ENCODE data around the gene MED12L. TPM values are rescaled to one million over a fixed set of nuclear protein-coding genes. Genes with fewer than 3 reads are reported as not detected.

The MED12L gene
- total and polyA plus RNA-seq, 9 donors = 0.15 to 2.4 (median 0.75) TPM

DNA sequence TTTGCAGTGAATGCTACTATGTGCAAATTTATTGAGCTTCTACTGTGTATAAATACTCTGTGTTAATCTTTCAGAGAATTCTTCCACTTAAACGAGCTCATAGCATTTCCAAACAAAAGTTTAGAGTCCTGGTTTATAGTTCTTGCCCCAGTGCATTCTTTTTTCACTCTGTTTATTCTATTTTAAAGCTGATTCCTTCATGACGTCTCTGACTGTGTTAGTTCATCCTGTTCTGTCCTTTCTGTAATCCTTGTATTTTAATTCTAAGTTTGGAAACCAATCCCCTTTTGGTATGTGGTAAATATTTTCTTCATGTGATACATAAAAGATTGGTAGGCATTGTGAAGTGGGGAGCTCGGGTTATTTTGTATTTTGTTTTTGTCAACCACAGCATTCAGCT, 174.2 kb downstream of the MED12L start:
- intact Hi-C loops (cut with DNase I) = no loop called here
- no peak overlapping the region for H3K27ac ChIP-seq
- no peak for TF ChIP-seq EP300 (IDR thresholded peaks at IDR 0.05)
- TF ChIP-seq POLR2A (IDR thresholded peaks at IDR 0.05) = no peak
- TF ChIP-seq, protein P1, sequence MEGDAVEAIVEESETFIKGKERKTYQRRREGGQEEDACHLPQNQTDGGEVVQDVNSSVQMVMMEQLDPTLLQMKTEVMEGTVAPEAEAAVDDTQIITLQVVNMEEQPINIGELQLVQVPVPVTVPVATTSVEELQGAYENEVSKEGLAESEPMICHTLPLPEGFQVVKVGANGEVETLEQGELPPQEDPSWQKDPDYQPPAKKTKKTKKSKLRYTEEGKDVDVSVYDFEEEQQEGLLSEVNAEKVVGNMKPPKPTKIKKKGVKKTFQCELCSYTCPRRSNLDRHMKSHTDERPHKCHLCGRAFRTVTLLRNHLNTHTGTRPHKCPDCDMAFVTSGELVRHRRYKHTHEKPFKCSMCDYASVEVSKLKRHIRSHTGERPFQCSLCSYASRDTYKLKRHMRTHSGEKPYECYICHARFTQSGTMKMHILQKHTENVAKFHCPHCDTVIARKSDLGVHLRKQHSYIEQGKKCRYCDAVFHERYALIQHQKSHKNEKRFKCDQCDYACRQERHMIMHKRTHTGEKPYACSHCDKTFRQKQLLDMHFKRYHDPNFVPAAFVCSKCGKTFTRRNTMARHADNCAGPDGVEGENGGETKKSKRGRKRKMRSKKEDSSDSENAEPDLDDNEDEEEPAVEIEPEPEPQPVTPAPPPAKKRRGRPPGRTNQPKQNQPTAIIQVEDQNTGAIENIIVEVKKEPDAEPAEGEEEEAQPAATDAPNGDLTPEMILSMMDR (IDR thresholded peaks at IDR 0.05) = no peak

DNA sequence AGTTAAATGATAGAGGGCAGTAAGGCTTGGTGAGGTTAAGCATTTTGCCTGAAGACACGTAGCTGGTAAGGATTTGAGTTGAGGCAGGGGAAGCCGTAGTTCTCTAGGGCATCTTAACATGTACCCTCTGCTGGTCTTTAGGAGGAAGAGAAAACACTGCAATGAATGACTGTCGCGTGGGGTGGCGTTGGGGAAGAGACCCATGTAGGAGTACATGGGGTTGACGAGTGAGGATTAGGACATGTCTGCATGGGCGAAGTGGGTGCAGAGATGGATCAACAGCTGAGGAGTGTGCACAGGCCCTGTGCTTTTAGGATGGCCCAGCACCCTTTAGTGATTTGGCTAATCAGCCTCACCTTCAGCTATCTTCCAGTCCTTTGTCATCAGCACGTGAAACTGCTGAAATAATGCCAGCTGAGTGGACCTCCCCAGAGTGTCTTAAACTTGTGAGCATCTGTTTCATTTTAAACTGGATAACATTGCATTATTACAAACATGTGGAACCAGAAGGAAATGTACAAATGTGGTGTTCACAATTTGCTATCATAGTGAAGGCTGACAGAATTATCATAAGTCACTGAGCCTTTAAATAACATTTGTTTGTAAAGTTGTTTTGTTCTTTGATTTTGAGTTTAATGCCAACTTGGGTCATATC, 177.5 kb downstream of the MED12L start:
- TF ChIP-seq, protein P1 (IDR thresholded peaks at IDR 0.05) = no peak
- TF ChIP-seq EP300 (IDR thresholded peaks at IDR 0.05) = no peak
- no peak for TF ChIP-seq POLR2A (IDR thresholded peaks at IDR 0.05)
- H3K27me3 ChIP-seq = no peaks in the 10 kb centered on the region
- H3K9me3 ChIP-seq = no peaks in the 10 kb centered on the region
- DNase-seq = no peak
- intact Hi-C loops (cut with DNase I) = no loop called here
- H3K36me3 ChIP-seq = no peaks in the 10 kb centered on the region
- WGBS, 3 donors = 70 to 86% (median 74%) methylated on average over 8 of the region's 8 CpGs
- no peak overlapping the region for H3K4me3 ChIP-seq
- H3K4me1 ChIP-seq (ENCODE audit: insufficient read depth) = peaks cover 2% of the 10 kb centered on the region
- H3K27ac ChIP-seq = no peak overlapping the region

More for the DNA sequence above, 174.2 kb downstream of the MED12L start:
- Histone ChIP-seq H3K27me3 (no peaks in the 10 kb centered on the region), H3K4me1 (ENCODE audit: insufficient read depth) (peaks cover 2% of the 10 kb centered on the region), H3K4me3 (no peak overlapping the region), H3K9me3 (no peaks in the 10 kb centered on the region), H3K36me3 (no peaks in the 10 kb centered on the region)
- DNase-seq = no peak
- 25 to 38% (median 32%) methylated on average over 3 of the region's 3 CpGs for WGBS, 3 donors

DNA sequence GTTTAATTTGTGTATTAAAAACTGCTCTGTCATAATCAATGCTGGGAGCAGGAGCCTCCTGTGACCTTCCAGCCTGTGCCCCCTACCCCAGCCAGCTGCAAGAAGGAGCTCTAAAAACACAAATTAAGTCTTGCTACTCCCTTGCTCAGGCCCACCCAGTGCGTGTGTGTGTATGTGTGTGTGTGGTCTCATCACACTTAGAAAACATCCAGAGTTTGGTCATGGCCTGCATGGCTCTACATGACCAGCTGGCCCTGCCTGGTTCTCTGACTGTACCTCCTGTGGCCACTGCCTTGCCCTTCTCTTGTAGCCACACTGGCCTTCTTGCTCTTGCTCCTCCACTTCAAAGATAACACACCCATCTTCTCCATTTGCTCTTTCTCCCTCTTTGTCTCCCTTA, 179.1 kb downstream of the MED12L start:
- DNase-seq = no peak
- Histone ChIP-seq H3K4me3 (no peak overlapping the region), H3K27ac (no peak overlapping the region), H3K4me1 (ENCODE audit: insufficient read depth) (peaks cover 2% of the 10 kb centered on the region), H3K36me3 (no peaks in the 10 kb centered on the region), H3K9me3 (no peaks in the 10 kb centered on the region), H3K27me3 (no peaks in the 10 kb centered on the region)
- TF ChIP-seq POLR2A (IDR thresholded peaks at IDR 0.05) (no peak), EP300 (IDR thresholded peaks at IDR 0.05) (no peak)
- TF ChIP-seq, protein P1 (IDR thresholded peaks at IDR 0.05) = no peak
- WGBS, 3 donors = 68 to 90% (median 80%) methylated on average over 1 of the region's 1 CpG
- intact Hi-C loops (cut with DNase I) = no loop called here

DNA sequence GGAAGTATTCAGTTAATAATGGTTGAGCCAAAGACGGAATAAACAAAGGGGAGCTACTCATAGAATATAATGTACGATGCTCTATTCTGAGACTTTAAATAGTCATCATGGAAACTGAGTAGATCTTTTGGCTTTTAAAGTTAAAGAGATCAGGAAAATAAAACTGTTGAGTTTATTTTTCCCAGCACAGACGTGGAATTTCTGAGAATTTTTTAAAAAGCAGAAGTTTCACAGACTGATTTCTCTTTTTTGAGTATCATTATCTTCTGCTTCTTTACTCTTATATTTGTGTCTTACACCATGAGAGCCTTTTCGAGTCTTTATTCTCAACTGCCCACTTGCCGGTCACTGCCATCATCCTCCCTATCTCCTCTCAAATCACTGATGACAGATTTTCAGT, 179.7 kb downstream of the MED12L start:
- DNase-seq = no peak
- peaks cover 2% of the 10 kb centered on the region for H3K4me1 ChIP-seq (ENCODE audit: insufficient read depth)
- H3K9me3 ChIP-seq = no peaks in the 10 kb centered on the region
- intact Hi-C loops (cut with DNase I) = no loop called here
- H3K27ac ChIP-seq = no peak overlapping the region
- no peak for TF ChIP-seq EP300 (IDR thresholded peaks at IDR 0.05)
- no peak for TF ChIP-seq POLR2A (IDR thresholded peaks at IDR 0.05)
- TF ChIP-seq, protein P1 (IDR thresholded peaks at IDR 0.05) = no peak
- no peak overlapping the region for H3K4me3 ChIP-seq
- 89 to 90% (median 90%) methylated on average over 5 of the region's 5 CpGs for WGBS, 3 donors
- no peaks in the 10 kb centered on the region for H3K27me3 ChIP-seq
- no peaks in the 10 kb centered on the region for H3K36me3 ChIP-seq

Data from ovary (tissue), 9 donors.